Measurements from ENCODE around the gene CDH4. TPM values are rescaled to one million over a fixed set of nuclear protein-coding genes. Genes with fewer than 3 reads are reported as not detected.

Gene CDH4
- total and polyA plus RNA-seq, 2 donors (not counting 3 experiments of a cell fraction or from before 2014, with no cell fraction given) = 0.17 to 0.51 TPM

- Histone ChIP-seq H3K4me2 (ENCODE audit: insufficient read depth, low read length) (no peak overlapping the region), H3K27ac (ENCODE audit: insufficient read depth, low read depth, low read length) (no peak overlapping the region), H3K27me3 (ENCODE audit: control insufficient read depth in 2 of 2, insufficient read depth in 2 of 2, low read length in 2 of 2) (no peaks in the 10 kb centered on the region), H3K9ac (replicated peaks; ENCODE audit: extremely low read depth, insufficient read depth, low read length) (no peak overlapping the region), H3K79me2 (ENCODE audit: control insufficient read depth, insufficient read depth, low read length) (no peaks in the 10 kb centered on the region), H4K20me1 (replicated peaks; ENCODE audit: control insufficient read depth, extremely low read depth, insufficient read depth, low read length) (no peaks in the 10 kb centered on the region), H2AFZ (ENCODE audit: low read depth, low read length) (no peak overlapping the region), H3K9me1 (replicated peaks; ENCODE audit: control insufficient read depth, extremely low read depth, insufficient read depth, low read length) (no peaks in the 10 kb centered on the region), H3K9me3 (replicated peaks; ENCODE audit: control insufficient read depth, insufficient read depth, low read length) (peaks cover 7% of the 10 kb centered on the region), H3K36me3 (ENCODE audit: control insufficient read depth in 2 of 2, extremely low read depth in 1 of 2, insufficient read depth in 2 of 2, low read length in 2 of 2) (no peaks in the 10 kb centered on the region), H3K4me1 (ENCODE audit: control insufficient read depth, extremely low read depth, insufficient read depth, low read length) (no peaks in the 10 kb centered on the region), H3K4me3 (replicated peaks in 1 of 3; ENCODE audit: insufficient read depth in 1 of 3, low read depth in 1 of 3, low read length in 3 of 3) (no peak overlapping the region)
- intact Hi-C loops (cut with micrococcal nuclease) (no loop called here), dilution Hi-C loops (cut with MboI; ENCODE audit: extremely low pct_ligation_motif_present, low sequenced_read_pairs) (no loop called here)
- DNase-seq (ENCODE audit: low read depth, low spot score) (no peak), FAIRE-seq (no peak)
- CTCF ChIA-PET = no interaction called here
- BruUV-seq (replicated peaks) = no TSS peak
- no peak for TF ChIP-seq GATA2 (IDR thresholded peaks at IDR 0.05; ENCODE audit: insufficient read depth, insufficient read length, low read depth, low read length)
- no peak for TF ChIP-seq MAX (IDR thresholded peaks at IDR 0.05; ENCODE audit: insufficient read depth, insufficient read length)
- no peak for TF ChIP-seq JUN (IDR thresholded peaks at IDR 0.05; ENCODE audit: borderline replicate concordance, insufficient read depth, insufficient read length, low read depth)
- TF ChIP-seq, protein P1, sequence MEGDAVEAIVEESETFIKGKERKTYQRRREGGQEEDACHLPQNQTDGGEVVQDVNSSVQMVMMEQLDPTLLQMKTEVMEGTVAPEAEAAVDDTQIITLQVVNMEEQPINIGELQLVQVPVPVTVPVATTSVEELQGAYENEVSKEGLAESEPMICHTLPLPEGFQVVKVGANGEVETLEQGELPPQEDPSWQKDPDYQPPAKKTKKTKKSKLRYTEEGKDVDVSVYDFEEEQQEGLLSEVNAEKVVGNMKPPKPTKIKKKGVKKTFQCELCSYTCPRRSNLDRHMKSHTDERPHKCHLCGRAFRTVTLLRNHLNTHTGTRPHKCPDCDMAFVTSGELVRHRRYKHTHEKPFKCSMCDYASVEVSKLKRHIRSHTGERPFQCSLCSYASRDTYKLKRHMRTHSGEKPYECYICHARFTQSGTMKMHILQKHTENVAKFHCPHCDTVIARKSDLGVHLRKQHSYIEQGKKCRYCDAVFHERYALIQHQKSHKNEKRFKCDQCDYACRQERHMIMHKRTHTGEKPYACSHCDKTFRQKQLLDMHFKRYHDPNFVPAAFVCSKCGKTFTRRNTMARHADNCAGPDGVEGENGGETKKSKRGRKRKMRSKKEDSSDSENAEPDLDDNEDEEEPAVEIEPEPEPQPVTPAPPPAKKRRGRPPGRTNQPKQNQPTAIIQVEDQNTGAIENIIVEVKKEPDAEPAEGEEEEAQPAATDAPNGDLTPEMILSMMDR (IDR thresholded peaks at IDR 0.05; ENCODE audit: extremely low read depth in 1 of 2, insufficient read depth in 1 of 2, low read depth in 1 of 2, low read length in 2 of 2) = no peak
- TF ChIP-seq POLR2AphosphoS5 (IDR thresholded peaks at IDR 0.05; ENCODE audit: insufficient read depth, low read depth, low read length) = no peak
- POLR2A ChIA-PET = no interaction called here
Measured at GRCh38 chr20:61353261-61354000, 101.4 kb downstream of the CDH4 start.

Measured in endothelial cell of umbilical vein (primary cell).